SK-N-SH (cell line): ENCODE data around the gene DCAF5. TPM values are rescaled to one million over a fixed set of nuclear protein-coding genes. Genes with fewer than 3 reads are reported as not detected.

ENCODE experiments used
- CTCF ChIA-PET: fragments of 300-600, 350-600 bp; formaldehyde crosslinking; extraction: SDS; loops from one replicate; lab custom pipeline; 2021; lab: Yijun Ruan, JAX
- POLR2A ChIA-PET: fragments of 350-600 bp; sonication (Branson Sonifier 250); formaldehyde crosslinking; extraction: SDS; loops from one replicate; lab custom pipeline; 2020; ENCODE audit warnings: antibody characterized with exemption, inconsistent platforms; lab: Yijun Ruan, JAX
- DNase-seq: peaks from one replicate; pipeline ENCODE4 v3.0.0; 2012
- H2AFZ ChIP-seq: fragments of 200-600 bp; sonication (generic); 2 replicates; pipeline ENCODE4 v1.8.1; 2016; ENCODE audit warnings: antibody characterized with exemption, mild to moderate bottlenecking, low read depth
- H3F3A ChIP-seq: fragments of 200-600 bp; sonication (generic); replicated peaks from 2 replicates; pipeline ENCODE3; 2016; ENCODE audit warnings: antibody characterized with exemption, mild to moderate bottlenecking; ENCODE audit not compliant: insufficient read depth
- H3K27ac ChIP-seq, 2 experiments: fragments of 200-500 bp in 1 of 2; fragments of 200-600 bp in 1 of 2; sonication (Bioruptor generic) in 1 of 2; sonication (generic), shearing (Covaris generic) in 1 of 2; 2 replicates each; pipeline versions ENCODE4 v1.5.1 to v1.6.1; 2014 to 2016; ENCODE audit warnings: low read depth in 2 of 2, inconsistent platforms in 1 of 2, low read length in 1 of 2, mild to moderate bottlenecking in 1 of 2, mixed read lengths in 1 of 2
- H3K27me3 ChIP-seq: fragments of 200-600 bp; sonication (generic), shearing (Covaris generic); 2 replicates; pipeline ENCODE4 v1.6.1; 2016; ENCODE audit warnings: mixed run types; ENCODE audit not compliant: insufficient read depth
- H3K36me3 ChIP-seq, 2 experiments: fragments of 200-500 bp in 1 of 2; fragments of 200-600 bp in 1 of 2; sonication (Bioruptor generic) in 1 of 2; sonication (generic) in 1 of 2; replicated peaks in 1 of 2; 2 replicates each; pipeline versions ENCODE3 to v1.5.1; 2014 to 2016; ENCODE audit warnings: low read length in 1 of 2, mild to moderate bottlenecking in 1 of 2; ENCODE audit not compliant: insufficient read depth in 2 of 2, control insufficient read depth in 1 of 2
- H3K4me1 ChIP-seq, 2 experiments: fragments of 200-500 bp in 1 of 2; fragments of 200-600 bp in 1 of 2; sonication (Bioruptor generic) in 1 of 2; sonication (generic), shearing (Covaris generic) in 1 of 2; 2 replicates each; pipeline versions ENCODE4 v1.5.1 to v1.6.1; 2014 to 2016; ENCODE audit warnings: low read depth in 1 of 2, low read length in 1 of 2, mixed run types in 1 of 2; ENCODE audit not compliant: insufficient read depth in 2 of 2, control insufficient read depth in 1 of 2
- H3K4me2 ChIP-seq: fragments of 200-600 bp; sonication (generic), shearing (Covaris generic); 2 replicates; pipeline ENCODE4 v1.6.1; 2017; ENCODE audit warnings: mixed run types
- H3K4me3 ChIP-seq, 2 experiments: fragments of 200-500 bp in 1 of 2; fragments of 200-600 bp in 1 of 2; sonication (Bioruptor generic) in 1 of 2; sonication (generic), shearing (Covaris generic) in 1 of 2; 2 replicates each; pipeline versions ENCODE4 v1.5.1 to v1.8.1; 2014 to 2016; ENCODE audit warnings: low read depth in 2 of 2, inconsistent platforms in 1 of 2, low read length in 1 of 2, mild to moderate bottlenecking in 1 of 2, mixed read lengths in 1 of 2, moderate library complexity in 1 of 2
- H3K79me2 ChIP-seq: fragments of 200-600 bp; sonication (generic); 2 replicates; pipeline ENCODE4 v1.8.1; 2017; ENCODE audit warnings: mild to moderate bottlenecking; ENCODE audit not compliant: insufficient read depth
- H3K9ac ChIP-seq: fragments of 200-600 bp; sonication (generic); 2 replicates; pipeline ENCODE4 v1.6.1; 2017; ENCODE audit warnings: mixed run types
- H3K9me2 ChIP-seq: fragments of 200-600 bp; sonication (generic); 2 replicates; pipeline ENCODE4 v1.6.1; 2017; ENCODE audit warnings: mixed run types
- H3K9me3 ChIP-seq: fragments of 200-600 bp; sonication (generic); 2 replicates; pipeline ENCODE4 v1.6.1; 2017; ENCODE audit warnings: mixed run types, mild to moderate bottlenecking, moderate library complexity
- H4K20me1 ChIP-seq: fragments of 200-600 bp; sonication (generic); 2 replicates; pipeline ENCODE4 v1.6.1; 2017; ENCODE audit warnings: mild to moderate bottlenecking, mixed run types; ENCODE audit not compliant: insufficient read depth
- FOXM1 ChIP-seq: IDR thresholded peaks from 2 replicates; pipeline ENCODE4 v1.4.0; 2012; ENCODE audit warnings: low read depth, mild to moderate bottlenecking
- MXI1 ChIP-seq: IDR thresholded peaks from 2 replicates; pipeline ENCODE4 v1.6.1; 2012; ENCODE audit warnings: mild to moderate bottlenecking, low read depth, low read length, improper control_type of control experiment
- POLR2AphosphoS5 ChIP-seq: IDR thresholded peaks from 2 replicates; pipeline ENCODE4 v1.6.1; 2012; ENCODE audit warnings: low read depth, low read length
- RXRA ChIP-seq: IDR thresholded peaks from 2 replicates; pipeline ENCODE4 v1.4.0; 2012; ENCODE audit warnings: low read depth, mild to moderate bottlenecking, borderline replicate concordance
- SIN3A ChIP-seq: IDR thresholded peaks from 2 replicates; pipeline ENCODE4 v1.6.1; 2012; ENCODE audit warnings: low read depth, mild to moderate bottlenecking, low read length, moderate library complexity, borderline replicate concordance
- TAF1 ChIP-seq: IDR thresholded peaks from 2 replicates; pipeline ENCODE4 v1.6.1; 2012; ENCODE audit warnings: low read depth, mild to moderate bottlenecking, low read length, moderate library complexity, borderline replicate concordance
- TCF12 ChIP-seq: IDR thresholded peaks from 2 replicates; pipeline ENCODE4 v1.4.0; 2012
- YY1 ChIP-seq: IDR thresholded peaks from 2 replicates; pipeline ENCODE4 v1.4.0; 2012; ENCODE audit warnings: low read depth, mild to moderate bottlenecking
- WGBS: methylation state at CpG from one replicate; pipeline ENCODE4 v1.1.6; 2017; ENCODE audit warnings: low lambda C conversion rate; 5-methylcytosine and 5-hydroxymethylcytosine counted together
- polyA plus RNA-seq, 3 experiments: library from polyadenylated mRNA; depleted of rRNA; stranded (reverse); fragments of >200 nt; gene quantifications; 2 replicates each; pipeline ENCODE4 v1.2.3, GENCODE V29; 2012
- TF ChIP-seq, protein P1 (sequence below): fragments of 200-600 bp; sonication (generic); IDR thresholded peaks from 2 replicates; pipeline ENCODE4 v1.6.1; 2017; ENCODE audit warnings: antibody characterized with exemption, mild to moderate bottlenecking, moderate library complexity
- TF ChIP-seq, protein P2 (sequence below): IDR thresholded peaks from 2 replicates; pipeline ENCODE4; 2012

DCAF5 gene
- polyA plus RNA-seq, 1 of the 3 experiments (the other 2 are of a cell fraction), result 26.7 TPM

DNA sequence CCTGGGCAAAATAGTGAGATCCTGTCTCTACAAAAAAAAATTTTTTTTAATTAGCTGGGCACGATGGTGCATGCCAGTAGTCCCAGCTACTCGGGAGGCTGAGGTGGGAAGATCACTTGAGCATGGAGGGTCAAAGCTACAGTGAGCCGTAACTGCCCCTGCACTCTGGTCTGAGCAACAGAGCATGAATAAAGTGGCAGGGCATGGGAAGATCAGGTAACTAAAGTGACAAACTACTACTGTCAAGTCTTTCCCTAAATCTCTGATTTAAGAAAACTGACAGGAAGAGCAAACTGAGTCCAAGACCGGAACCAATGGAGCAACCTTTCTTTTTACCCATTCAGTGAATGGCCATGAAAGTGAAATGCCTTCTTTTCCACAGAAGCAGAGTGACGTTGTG is 10.8 kb downstream of the DCAF5 start:
- Histone ChIP-seq H3F3A (peaks cover 26% of the 10 kb centered on the region), H3K4me2 (no peak overlapping the region), H3K27ac (no peak overlapping the region), H3K27me3 (no peaks in the 10 kb centered on the region), H3K79me2 (peaks cover 86% of the 10 kb centered on the region), H2AFZ (no peak overlapping the region), H3K9me2 (no peaks in the 10 kb centered on the region), H3K36me3 (peaks cover 6 to 20% of the 10 kb centered on the region in 2 experiments), H4K20me1 (peaks cover 40% of the 10 kb centered on the region), H3K9me3 (no peaks in the 10 kb centered on the region), H3K9ac (no peak overlapping the region), H3K4me1 (peaks cover 2 to 17% of the 10 kb centered on the region in 2 experiments; a peak in 2 of 4 replicates), H3K4me3 (no peak overlapping the region)
- DNase-seq, result no peak
- TF ChIP-seq, protein P1, sequence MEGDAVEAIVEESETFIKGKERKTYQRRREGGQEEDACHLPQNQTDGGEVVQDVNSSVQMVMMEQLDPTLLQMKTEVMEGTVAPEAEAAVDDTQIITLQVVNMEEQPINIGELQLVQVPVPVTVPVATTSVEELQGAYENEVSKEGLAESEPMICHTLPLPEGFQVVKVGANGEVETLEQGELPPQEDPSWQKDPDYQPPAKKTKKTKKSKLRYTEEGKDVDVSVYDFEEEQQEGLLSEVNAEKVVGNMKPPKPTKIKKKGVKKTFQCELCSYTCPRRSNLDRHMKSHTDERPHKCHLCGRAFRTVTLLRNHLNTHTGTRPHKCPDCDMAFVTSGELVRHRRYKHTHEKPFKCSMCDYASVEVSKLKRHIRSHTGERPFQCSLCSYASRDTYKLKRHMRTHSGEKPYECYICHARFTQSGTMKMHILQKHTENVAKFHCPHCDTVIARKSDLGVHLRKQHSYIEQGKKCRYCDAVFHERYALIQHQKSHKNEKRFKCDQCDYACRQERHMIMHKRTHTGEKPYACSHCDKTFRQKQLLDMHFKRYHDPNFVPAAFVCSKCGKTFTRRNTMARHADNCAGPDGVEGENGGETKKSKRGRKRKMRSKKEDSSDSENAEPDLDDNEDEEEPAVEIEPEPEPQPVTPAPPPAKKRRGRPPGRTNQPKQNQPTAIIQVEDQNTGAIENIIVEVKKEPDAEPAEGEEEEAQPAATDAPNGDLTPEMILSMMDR, result no peak
- TF ChIP-seq RXRA (no peak), TCF12 (no peak), YY1 (no peak), MXI1 (no peak), TAF1 (no peak)
- ChIA-PET POLR2A (no interaction called here), CTCF (interaction anchor here (10.6 kb wide), 1 partner anchor 9 kb away, joined by 66 read pairs; the partner anchor contains the start of gene DCAF5)
- WGBS, result 96% methylated on average over 5 of the region's 5 CpGs

DNA sequence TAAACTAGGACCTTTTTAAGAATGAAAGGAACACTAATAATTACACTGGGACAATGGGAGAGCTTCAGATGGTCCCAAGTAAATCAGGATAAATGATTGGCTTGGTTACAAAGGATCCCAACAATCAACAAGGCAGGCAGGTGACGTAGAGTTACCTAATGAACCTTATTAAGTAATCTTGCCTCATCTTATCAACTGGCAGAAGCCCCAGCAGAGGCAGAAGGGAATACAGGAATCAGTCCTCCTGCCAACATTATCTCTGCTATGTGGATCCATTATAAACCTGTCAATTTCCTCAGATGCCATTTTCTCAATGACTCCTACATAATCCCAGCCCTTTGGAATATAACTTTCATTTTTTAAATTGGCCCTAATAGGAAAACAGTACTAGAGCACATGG is 11.4 kb downstream of the DCAF5 start:
- Histone ChIP-seq H3F3A (peaks cover 26% of the 10 kb centered on the region), H3K79me2 (peaks cover 83% of the 10 kb centered on the region), H3K27me3 (no peaks in the 10 kb centered on the region), H3K9me3 (no peaks in the 10 kb centered on the region), H2AFZ (no peak overlapping the region), H3K9ac (no peak overlapping the region), H4K20me1 (peaks cover 35% of the 10 kb centered on the region), H3K4me3 (no peak overlapping the region), H3K4me1 (peaks cover 2 to 17% of the 10 kb centered on the region in 2 experiments; a peak in 2 of 4 replicates), H3K36me3 (peaks cover 3 to 19% of the 10 kb centered on the region in 2 experiments), H3K27ac (no peak overlapping the region), H3K4me2 (no peak overlapping the region), H3K9me2 (no peaks in the 10 kb centered on the region)
- ChIA-PET POLR2A (no interaction called here), CTCF (interaction anchor here (0.8 to 10.6 kb wide), 2 partner anchors 10 to 12 kb away, joined by 3 to 66 read pairs; partner anchors contain the start of gene DCAF5)
- TF ChIP-seq FOXM1, result no peak
- no peak for TF ChIP-seq RXRA
- TF ChIP-seq SIN3A, result no peak
- no peak for TF ChIP-seq POLR2AphosphoS5
- TF ChIP-seq, protein P2, sequence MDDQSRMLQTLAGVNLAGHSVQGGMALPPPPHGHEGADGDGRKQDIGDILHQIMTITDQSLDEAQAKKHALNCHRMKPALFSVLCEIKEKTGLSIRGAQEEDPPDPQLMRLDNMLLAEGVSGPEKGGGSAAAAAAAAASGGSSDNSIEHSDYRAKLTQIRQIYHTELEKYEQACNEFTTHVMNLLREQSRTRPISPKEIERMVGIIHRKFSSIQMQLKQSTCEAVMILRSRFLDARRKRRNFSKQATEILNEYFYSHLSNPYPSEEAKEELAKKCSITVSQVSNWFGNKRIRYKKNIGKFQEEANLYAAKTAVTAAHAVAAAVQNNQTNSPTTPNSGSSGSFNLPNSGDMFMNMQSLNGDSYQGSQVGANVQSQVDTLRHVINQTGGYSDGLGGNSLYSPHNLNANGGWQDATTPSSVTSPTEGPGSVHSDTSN, result no peak
- WGBS, result 100% methylated on average over 1 of the region's 1 CpG
- no peak for DNase-seq
